GM19043 (cell line): ENCODE results near the gene SCN2A.

ENCODE experiments used
- ATAC-seq: cut with Tn5 transposase; IDR thresholded peaks from one replicate; pipeline ENCODE4 v1.9.1; 2021; ENCODE audit warnings: low read depth; ENCODE audit not compliant: unreplicated experiment

Gene SCN2A

GRCh38 chr2:165408186-165408585 is 169.0 kb downstream of the SCN2A start:
- no peak for ATAC-seq

- no peak for ATAC-seq
Observed at GRCh38 chr2:165410276-165410675, 171.1 kb downstream of the SCN2A start.

- no peak for ATAC-seq
Observed at GRCh38 chr2:165414187-165414586, 175.0 kb downstream of the SCN2A start.

- ATAC-seq = no peak
Observed at GRCh38 chr2:165417009-165417408, 177.8 kb downstream of the SCN2A start.

DNA sequence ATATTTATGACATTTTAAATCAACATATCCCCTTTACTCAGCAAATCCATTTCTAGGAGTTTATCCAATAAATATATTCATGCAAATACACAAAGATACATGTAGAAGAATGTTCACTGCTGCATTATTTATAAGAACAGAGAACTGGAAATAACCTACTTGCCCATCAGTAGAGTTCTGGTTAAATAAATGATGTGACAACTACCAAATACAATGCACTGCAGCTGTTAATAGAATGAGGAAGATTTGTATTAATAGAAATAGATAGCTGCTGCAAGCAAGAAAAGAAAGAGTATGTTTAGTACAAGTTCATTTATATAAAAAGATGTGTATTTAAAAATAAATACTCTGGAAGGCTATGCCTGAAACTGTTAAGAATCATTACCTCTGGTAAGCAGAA is 181.0 kb downstream of the SCN2A start:
- no peak for ATAC-seq

DNA sequence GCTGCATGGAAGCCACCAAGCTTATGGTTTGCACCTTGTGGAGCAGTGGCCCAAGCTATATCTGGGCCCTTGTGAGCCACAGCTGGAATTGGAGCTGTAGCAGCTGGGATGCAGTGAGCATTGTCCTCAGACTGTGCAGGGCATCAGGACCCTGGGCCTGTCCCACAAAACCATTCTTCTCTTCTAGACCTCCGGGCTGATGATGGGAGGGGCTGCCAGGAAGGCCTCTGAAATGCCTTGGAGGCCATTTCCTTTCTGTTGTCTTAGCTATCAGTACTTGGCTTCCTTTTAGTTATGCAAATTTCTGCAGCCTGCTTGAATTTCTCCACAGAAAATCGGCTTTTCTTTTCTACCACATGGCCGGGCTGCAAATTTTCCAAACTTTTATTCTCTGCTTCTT is 183.9 kb downstream of the SCN2A start:
- no peak for ATAC-seq

GRCh38 chr2:165425556-165425955 is 186.3 kb downstream of the SCN2A start:
- no peak for ATAC-seq

GRCh38 chr2:165427686-165428085 is 188.5 kb downstream of the SCN2A start:
- ATAC-seq = no peak

GRCh38 chr2:165428926-165429325 is 189.7 kb downstream of the SCN2A start:
- ATAC-seq = no peak

- no peak for ATAC-seq
Observed at GRCh38 chr2:165431014-165431413, 191.8 kb downstream of the SCN2A start.

- ATAC-seq = no peak
Observed at GRCh38 chr2:165432234-165432966, 193.2 kb downstream of the SCN2A start.

- no peak for ATAC-seq
Observed at GRCh38 chr2:165434865-165435496, 195.8 kb downstream of the SCN2A start.

DNA sequence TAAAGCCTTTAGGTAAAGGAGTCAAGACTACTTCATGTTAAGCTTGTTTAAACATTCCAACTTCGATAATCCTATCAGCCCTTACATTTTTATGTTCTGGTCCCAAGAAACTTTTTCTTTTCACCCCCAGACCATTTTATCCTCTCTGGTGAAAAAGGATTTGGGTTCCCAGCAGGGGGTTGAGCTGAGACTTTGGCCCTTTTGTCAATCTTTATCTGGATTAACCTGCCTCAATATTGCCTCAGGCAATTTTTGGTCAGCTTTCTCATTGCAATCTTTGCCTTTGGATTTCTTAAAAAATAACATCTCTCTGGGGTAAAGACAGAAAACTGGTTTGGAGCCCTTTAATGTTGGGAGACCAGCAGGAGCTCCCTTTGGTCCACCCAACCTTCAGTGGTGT is 196.4 kb downstream of the SCN2A start:
- no peak for ATAC-seq

DNA sequence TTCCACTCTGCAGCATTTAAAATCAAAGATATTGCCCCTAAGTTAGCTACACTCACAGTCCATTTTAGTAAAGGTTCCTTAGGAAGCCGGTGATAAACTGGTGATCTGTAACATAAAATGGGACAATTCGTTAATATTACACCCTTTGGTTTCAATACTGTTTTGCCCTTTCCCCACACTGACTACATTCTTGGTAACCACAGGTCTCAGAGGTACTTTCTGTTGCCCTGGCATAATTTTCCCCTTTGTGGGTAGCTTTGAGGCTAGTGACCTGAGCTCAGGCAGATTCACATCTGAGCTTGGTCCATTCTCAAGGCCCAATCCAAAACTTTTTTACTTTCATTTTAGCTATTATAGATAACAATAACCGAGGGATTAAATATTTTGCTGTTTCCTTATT is 197.3 kb downstream of the SCN2A start:
- ATAC-seq = no peak

- no peak for ATAC-seq
Observed at GRCh38 chr2:165440367-165440766, 201.2 kb downstream of the SCN2A start.
